H1 (cell line): ENCODE data around the gene ADTRP. TPM values are rescaled to one million over a fixed set of nuclear protein-coding genes. Genes with fewer than 3 reads are reported as not detected.

Experiments
- BCL11A ChIP-seq, 2 experiments: IDR thresholded peaks; one replicate each; pipeline ENCODE4 v1.6.1; 2011; ENCODE audit warnings: low read depth in 2 of 2, low read length in 2 of 2, mild to moderate bottlenecking in 2 of 2
- BRCA1 ChIP-seq: IDR thresholded peaks from 2 replicates; pipeline ENCODE4 v1.6.1; 2012; ENCODE audit warnings: low read depth, low read length, improper control_type of control experiment
- KDM5A ChIP-seq: fragments of 200-600 bp; IDR thresholded peaks from 2 replicates; pipeline ENCODE4 v1.7.1; 2012; ENCODE audit warnings: mild to moderate bottlenecking, low read length, inconsistent platforms, mixed read lengths
- polyA plus RNA-seq, 7 experiments: library from polyadenylated mRNA; depleted of rRNA in 3 of 7; stranded (reverse) in 5 of 7; unstranded in 2 of 7; fragments of >200 nt in 5 of 7; fragments of 200-250 nt in 2 of 7; gene quantifications; 1 replicate in 5 of 7; 2 replicates in 1 of 7; 4 replicates in 1 of 7; pipeline versions ENCODE4 v1.2.1 to v1.2.3, GENCODE V29; 2011 to 2013; ENCODE audit warnings: missing spikeins in 2 of 7, mixed read lengths in 2 of 7
- total RNA-seq: library from RNA; stranded (reverse); fragmentation: NEBNext Ultra II Directional; extraction: Animal tissue kit (Norgen Biotek cat#: 25700); gene quantifications from 2 replicates; pipeline ENCODE4 v1.2.1, GENCODE V29; 2021

Gene ADTRP
- total and polyA plus RNA-seq, 2 of the 8 experiments (the other 6 are each of a cell fraction or from before 2014, with no cell fraction given) = 0.08 to 0.45 TPM

DNA sequence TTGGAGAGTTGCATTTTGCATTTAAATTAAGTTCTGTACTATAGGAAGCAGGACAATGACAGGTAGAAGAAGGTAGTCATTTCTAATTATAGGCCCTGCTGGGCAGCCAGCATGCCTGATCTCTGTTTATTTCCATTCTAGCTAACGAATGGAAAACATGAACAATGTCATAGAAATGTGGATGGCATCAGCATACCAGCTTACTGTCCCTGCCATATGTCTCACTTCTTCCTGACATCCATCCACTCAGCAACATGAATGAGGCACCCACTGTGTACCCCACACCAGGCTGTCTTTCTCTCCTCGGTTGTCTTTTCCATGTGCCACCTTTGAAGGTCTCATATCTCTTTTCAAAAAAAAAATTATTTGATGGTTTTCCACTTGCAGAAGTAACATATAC lies 11.1 kb downstream of the ADTRP start (continued):
- TF ChIP-seq KDM5A = no peak
- no peak for TF ChIP-seq BRCA1
- no peak for TF ChIP-seq BCL11A (IDR thresholded peaks at IDR 0.05; ENCODE audit: low read depth in 2 of 2, low read length in 2 of 2)
- TF ChIP-seq, all 59 proteins: peak for 0
